ENCODE measurements around the gene PRND.

GRCh38 chr20:4764805-4765204 is 43.1 kb downstream of the PRND start:
- no peak for TF ChIP-seq EP300 (IDR thresholded peaks at IDR 0.05; ENCODE audit: borderline replicate concordance)
- no peak for TF ChIP-seq CREB1 (IDR thresholded peaks at IDR 0.05; ENCODE audit: low read depth)
- TF ChIP-seq RAD21 (IDR thresholded peaks at IDR 0.05; ENCODE audit: low read depth), result no peak
- TF ChIP-seq, protein P1, sequence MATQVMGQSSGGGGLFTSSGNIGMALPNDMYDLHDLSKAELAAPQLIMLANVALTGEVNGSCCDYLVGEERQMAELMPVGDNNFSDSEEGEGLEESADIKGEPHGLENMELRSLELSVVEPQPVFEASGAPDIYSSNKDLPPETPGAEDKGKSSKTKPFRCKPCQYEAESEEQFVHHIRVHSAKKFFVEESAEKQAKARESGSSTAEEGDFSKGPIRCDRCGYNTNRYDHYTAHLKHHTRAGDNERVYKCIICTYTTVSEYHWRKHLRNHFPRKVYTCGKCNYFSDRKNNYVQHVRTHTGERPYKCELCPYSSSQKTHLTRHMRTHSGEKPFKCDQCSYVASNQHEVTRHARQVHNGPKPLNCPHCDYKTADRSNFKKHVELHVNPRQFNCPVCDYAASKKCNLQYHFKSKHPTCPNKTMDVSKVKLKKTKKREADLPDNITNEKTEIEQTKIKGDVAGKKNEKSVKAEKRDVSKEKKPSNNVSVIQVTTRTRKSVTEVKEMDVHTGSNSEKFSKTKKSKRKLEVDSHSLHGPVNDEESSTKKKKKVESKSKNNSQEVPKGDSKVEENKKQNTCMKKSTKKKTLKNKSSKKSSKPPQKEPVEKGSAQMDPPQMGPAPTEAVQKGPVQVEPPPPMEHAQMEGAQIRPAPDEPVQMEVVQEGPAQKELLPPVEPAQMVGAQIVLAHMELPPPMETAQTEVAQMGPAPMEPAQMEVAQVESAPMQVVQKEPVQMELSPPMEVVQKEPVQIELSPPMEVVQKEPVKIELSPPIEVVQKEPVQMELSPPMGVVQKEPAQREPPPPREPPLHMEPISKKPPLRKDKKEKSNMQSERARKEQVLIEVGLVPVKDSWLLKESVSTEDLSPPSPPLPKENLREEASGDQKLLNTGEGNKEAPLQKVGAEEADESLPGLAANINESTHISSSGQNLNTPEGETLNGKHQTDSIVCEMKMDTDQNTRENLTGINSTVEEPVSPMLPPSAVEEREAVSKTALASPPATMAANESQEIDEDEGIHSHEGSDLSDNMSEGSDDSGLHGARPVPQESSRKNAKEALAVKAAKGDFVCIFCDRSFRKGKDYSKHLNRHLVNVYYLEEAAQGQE (IDR thresholded peaks at IDR 0.05; ENCODE audit: low read depth), result no peak
- TF ChIP-seq CEBPB (IDR thresholded peaks at IDR 0.05), result no peak

All from Ishikawa (cell line).